Measurements from ENCODE around the gene PACRG. TPM values are rescaled to one million over a fixed set of nuclear protein-coding genes. Genes with fewer than 3 reads are reported as not detected.

Gene PACRG
- total and polyA plus RNA-seq, 4 donors: 0.47 to 3.8 (median 2.4) TPM

DNA sequence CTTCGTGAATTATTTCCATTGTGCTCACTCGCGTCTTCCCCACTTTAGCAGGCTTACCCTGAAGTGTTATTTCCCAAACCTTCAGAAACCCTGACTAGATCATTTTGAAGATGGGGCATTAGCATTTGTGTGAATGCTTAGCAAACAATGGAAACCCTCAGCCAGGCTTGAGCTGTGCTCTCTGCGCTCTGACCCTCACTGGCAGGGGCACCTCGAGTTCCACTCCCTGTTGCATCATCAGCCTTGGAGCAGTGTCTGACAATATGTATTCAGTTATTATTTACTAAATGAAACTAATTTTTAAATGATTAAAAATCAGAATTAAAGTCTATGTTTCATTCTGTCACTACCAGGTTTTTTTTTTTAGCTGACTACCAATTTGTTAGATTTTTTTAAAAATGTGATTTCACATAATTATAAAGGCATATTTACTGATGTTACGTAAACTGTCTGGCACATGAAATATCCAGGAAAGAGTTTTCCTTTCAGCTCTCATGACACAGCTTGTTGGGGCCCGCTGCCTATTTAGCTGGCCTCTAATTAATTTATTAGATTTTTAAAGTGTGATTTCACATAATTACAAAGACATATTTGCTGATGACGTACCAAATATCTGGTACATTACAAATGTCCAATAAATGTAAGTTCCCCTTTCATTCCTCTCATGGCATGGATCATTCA is 155.2 kb downstream of the PACRG start:
- H3K9me3 ChIP-seq (ENCODE audit: control insufficient read depth in 4 of 4, low read length in 3 of 4): no peaks in the 10 kb centered on the region
- H3K27ac ChIP-seq (ENCODE audit: low read depth in 1 of 2, low read length in 2 of 2): no peak overlapping the region
- WGBS: 62% methylated on average over 8 of the region's 8 CpGs
- H3K9ac ChIP-seq (ENCODE audit: low read depth in 1 of 2, low read length in 2 of 2): no peak overlapping the region
- H3K4me1 ChIP-seq (ENCODE audit: control insufficient read depth in 4 of 4, insufficient read depth in 4 of 4, low read length in 3 of 4): peaks cover 0 to 6% (median 2%) of the 10 kb centered on the region in 4 donors
- H3K36me3 ChIP-seq (ENCODE audit: control insufficient read depth in 4 of 4, insufficient read depth in 3 of 4, low read depth in 1 of 4, low read length in 3 of 4): no peaks in the 10 kb centered on the region
- H3K4me3 ChIP-seq (ENCODE audit: low read depth in 1 of 3, low read length in 3 of 3): no peak overlapping the region
- TF ChIP-seq JUND (IDR thresholded peaks at IDR 0.05) (peak in 1 of 2 donors; percentile 44), HNF4G (IDR thresholded peaks at IDR 0.05) (no peak), FOXA1 (IDR thresholded peaks at IDR 0.05) (no peak), EGR1 (IDR thresholded peaks at IDR 0.05; ENCODE audit: low read depth in 2 of 2) (no peak), FOXA2 (IDR thresholded peaks at IDR 0.05) (peak; percentile 68), RXRA (IDR thresholded peaks at IDR 0.05) (peak in 1 of 2 donors; percentile 71), YY1 (IDR thresholded peaks at IDR 0.05) (peak; percentile 46), TAF1 (conservative IDR thresholded peaks at IDR 0.05) (no peak), GABPA (IDR thresholded peaks at IDR 0.05 in 1 of 2, conservative IDR thresholded peaks at IDR 0.05 in 1 of 2) (no peak), HNF4A (conservative IDR thresholded peaks at IDR 0.05) (peak; percentile 10 to 71)
- TF ChIP-seq, protein P1, sequence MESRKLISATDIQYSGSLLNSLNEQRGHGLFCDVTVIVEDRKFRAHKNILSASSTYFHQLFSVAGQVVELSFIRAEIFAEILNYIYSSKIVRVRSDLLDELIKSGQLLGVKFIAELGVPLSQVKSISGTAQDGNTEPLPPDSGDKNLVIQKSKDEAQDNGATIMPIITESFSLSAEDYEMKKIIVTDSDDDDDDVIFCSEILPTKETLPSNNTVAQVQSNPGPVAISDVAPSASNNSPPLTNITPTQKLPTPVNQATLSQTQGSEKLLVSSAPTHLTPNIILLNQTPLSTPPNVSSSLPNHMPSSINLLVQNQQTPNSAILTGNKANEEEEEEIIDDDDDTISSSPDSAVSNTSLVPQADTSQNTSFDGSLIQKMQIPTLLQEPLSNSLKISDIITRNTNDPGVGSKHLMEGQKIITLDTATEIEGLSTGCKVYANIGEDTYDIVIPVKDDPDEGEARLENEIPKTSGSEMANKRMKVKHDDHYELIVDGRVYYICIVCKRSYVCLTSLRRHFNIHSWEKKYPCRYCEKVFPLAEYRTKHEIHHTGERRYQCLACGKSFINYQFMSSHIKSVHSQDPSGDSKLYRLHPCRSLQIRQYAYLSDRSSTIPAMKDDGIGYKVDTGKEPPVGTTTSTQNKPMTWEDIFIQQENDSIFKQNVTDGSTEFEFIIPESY (IDR thresholded peaks at IDR 0.05): no peak
- TF ChIP-seq, protein P2, sequence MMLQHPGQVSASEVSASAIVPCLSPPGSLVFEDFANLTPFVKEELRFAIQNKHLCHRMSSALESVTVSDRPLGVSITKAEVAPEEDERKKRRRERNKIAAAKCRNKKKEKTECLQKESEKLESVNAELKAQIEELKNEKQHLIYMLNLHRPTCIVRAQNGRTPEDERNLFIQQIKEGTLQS (IDR thresholded peaks at IDR 0.05): peak; percentile 52
- no peaks in the 10 kb centered on the region for H3K27me3 ChIP-seq (ENCODE audit: control insufficient read depth in 4 of 4, insufficient read depth in 4 of 4, low read length in 3 of 4)
- no peak for DNase-seq (ENCODE audit: low spot score)

DNA sequence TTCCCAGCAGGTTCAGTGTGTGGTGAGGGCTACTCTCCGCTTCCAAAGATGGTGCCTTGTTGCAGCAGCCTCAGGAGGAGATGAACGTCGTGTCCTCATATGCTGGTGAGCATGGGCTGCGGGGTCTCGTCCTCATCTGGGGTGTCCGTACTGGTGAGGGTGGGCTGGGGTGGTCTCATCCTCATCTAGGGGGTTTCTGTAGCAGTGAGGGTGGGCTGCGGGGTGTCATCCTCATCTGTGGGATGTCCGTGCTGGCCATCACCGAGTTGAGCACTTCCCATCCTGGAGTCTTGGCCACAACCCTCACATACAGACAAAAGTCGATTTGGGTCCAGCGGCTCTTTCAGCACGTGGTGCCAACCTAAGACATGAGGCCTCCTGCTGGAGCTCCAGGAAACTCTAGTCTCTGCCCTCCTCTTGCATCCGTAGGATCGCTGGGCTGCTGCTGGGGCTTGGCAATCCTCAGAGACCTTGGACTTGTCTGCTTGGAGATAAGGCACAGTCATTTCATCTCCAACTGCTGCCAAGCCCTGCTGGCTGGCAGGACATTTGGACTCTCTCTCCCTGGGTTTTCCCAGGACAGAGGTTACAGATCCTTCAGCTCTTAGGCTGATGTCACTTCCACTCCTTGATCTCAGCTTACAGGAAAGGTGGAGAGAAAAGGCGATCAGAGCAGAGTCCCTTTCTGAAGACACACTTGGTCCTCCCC is 160.4 kb downstream of the PACRG start:
- Histone ChIP-seq H3K9ac (ENCODE audit: low read depth in 1 of 2, low read length in 2 of 2) (no peak overlapping the region), H3K4me3 (ENCODE audit: low read depth in 1 of 3, low read length in 3 of 3) (no peak overlapping the region), H3K27ac (ENCODE audit: low read depth in 1 of 2, low read length in 2 of 2) (peak overlapping the region in 1 of 2 donors; percentile 68), H3K9me3 (ENCODE audit: control insufficient read depth in 4 of 4, low read length in 3 of 4) (no peaks in the 10 kb centered on the region), H3K4me1 (ENCODE audit: control insufficient read depth in 4 of 4, insufficient read depth in 4 of 4, low read length in 3 of 4) (peaks cover 0 to 14% (median 6%) of the 10 kb centered on the region in 4 donors), H3K27me3 (ENCODE audit: control insufficient read depth in 4 of 4, insufficient read depth in 4 of 4, low read length in 3 of 4) (no peaks in the 10 kb centered on the region), H3K36me3 (ENCODE audit: control insufficient read depth in 4 of 4, insufficient read depth in 3 of 4, low read depth in 1 of 4, low read length in 3 of 4) (no peaks in the 10 kb centered on the region)
- TF ChIP-seq TAF1 (conservative IDR thresholded peaks at IDR 0.05) (no peak), EGR1 (IDR thresholded peaks at IDR 0.05; ENCODE audit: low read depth in 2 of 2) (no peak), GABPA (IDR thresholded peaks at IDR 0.05 in 1 of 2, conservative IDR thresholded peaks at IDR 0.05 in 1 of 2) (no peak), SP1 (IDR thresholded peaks at IDR 0.05) (peak; percentile 31), FOXA1 (IDR thresholded peaks at IDR 0.05) (no peak), JUND (IDR thresholded peaks at IDR 0.05) (peak in 1 of 2 donors; percentile 61), FOXA2 (IDR thresholded peaks at IDR 0.05) (no peak), MAX (IDR thresholded peaks at IDR 0.05) (peak; percentile 38), RAD21 (IDR thresholded peaks at IDR 0.05) (peak in 1 of 2 donors; percentile 11), HNF4A (conservative IDR thresholded peaks at IDR 0.05) (peak; percentile 82 to 87), YY1 (IDR thresholded peaks at IDR 0.05) (peak; percentile 30), RXRA (IDR thresholded peaks at IDR 0.05) (peak; percentile 65 to 84), REST (IDR thresholded peaks at IDR 0.05) (no peak), NR2F2 (IDR thresholded peaks at IDR 0.05) (no peak), HNF4G (IDR thresholded peaks at IDR 0.05) (no peak)
- TF ChIP-seq, protein P2 (IDR thresholded peaks at IDR 0.05): no peak
- TF ChIP-seq, protein P1 (IDR thresholded peaks at IDR 0.05): no peak
- TF ChIP-seq, protein P3, sequence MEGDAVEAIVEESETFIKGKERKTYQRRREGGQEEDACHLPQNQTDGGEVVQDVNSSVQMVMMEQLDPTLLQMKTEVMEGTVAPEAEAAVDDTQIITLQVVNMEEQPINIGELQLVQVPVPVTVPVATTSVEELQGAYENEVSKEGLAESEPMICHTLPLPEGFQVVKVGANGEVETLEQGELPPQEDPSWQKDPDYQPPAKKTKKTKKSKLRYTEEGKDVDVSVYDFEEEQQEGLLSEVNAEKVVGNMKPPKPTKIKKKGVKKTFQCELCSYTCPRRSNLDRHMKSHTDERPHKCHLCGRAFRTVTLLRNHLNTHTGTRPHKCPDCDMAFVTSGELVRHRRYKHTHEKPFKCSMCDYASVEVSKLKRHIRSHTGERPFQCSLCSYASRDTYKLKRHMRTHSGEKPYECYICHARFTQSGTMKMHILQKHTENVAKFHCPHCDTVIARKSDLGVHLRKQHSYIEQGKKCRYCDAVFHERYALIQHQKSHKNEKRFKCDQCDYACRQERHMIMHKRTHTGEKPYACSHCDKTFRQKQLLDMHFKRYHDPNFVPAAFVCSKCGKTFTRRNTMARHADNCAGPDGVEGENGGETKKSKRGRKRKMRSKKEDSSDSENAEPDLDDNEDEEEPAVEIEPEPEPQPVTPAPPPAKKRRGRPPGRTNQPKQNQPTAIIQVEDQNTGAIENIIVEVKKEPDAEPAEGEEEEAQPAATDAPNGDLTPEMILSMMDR (IDR thresholded peaks at IDR 0.05; ENCODE audit: low read depth, low read length, missing input control): no peak
- DNase-seq (ENCODE audit: low spot score): no peak
- 82% methylated on average over 15 of the region's 15 CpGs for WGBS
